ENCODE results near the gene PTK6. TPM values are rescaled to one million over a fixed set of nuclear protein-coding genes. Genes with fewer than 3 reads are reported as not detected.
A peak's percentile ranks its signal among the peaks of the same experiment; 100 is the strongest.

PTK6 gene
- total RNA-seq, 1 donor from 2014 or later: 2.1 TPM

DNA sequence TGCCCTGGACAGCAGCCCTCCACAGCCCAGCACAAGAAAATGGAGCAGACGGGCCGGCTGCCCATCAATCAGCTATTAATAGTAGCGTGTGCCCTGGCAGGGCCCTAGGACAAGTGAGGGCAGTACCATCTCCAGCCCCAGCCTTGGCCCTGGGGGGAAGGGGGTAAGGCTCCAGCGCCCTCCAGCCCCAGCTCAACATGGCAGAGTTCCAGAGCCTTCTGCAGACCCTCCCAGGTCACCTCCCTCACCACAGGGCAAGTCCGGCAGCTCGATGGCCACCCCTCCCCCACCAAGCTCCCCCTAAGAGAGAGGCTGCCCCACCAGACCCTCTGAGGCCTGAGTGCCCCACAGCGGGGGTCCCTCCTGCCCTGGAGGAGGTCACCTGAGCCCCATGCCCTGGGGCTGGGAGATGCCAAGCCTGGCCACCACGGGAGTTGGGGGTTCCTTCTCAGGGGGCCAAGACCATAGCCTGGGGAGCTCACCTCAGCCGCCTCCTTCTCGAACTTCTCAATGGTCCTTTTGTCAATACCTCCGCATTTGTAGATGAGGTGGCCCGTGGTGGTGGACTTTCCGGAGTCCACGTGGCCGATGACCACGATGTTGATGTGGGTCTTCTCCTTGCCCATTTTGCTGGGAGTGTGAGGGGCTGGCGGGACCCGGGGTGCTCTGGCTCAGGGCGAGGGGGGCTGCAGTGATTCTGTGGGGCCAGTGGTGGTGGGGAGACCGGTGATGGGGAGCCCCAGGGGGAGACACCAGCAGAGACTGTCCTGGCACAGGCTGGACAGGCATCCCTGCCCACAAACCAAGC, 39.8 kb downstream of the PTK6 start:
- peak; percentile 29 for DNase-seq (ENCODE audit: low read depth)

DNA sequence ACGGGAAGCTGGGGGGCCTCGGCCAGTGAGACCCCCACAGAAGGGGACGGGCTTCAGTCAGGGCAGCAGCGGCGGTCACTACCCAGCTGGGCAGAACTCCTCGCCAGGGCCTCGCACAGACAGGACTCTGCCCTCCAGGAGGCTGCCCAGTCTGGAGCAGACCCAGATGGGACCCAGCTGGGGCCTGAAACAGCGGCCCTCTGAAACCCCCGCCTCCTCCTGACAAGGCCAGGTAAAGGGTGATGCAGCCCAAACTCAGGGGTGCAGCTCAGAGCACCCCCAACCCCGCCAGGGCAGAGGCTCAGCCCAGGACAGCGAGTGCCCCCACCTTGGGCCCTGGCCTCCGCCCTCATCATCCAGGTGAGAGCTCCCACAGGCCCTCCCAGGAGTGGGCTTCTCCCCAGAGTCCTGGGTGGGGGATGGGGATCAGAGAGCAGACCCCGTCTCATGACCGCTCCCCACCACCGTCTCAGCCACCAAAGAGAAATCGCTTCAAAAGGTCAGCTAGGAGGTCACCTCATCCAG, 40.5 kb downstream of the PTK6 start:
- DNase-seq (ENCODE audit: low read depth): no peak

- DNase-seq (ENCODE audit: low read depth): peak; percentile 69
Observed at GRCh38 chr20:63495741-63496595, 41.2 kb downstream of the PTK6 start.

GRCh38 chr20:63495167-63495720, 41.9 kb downstream of the PTK6 start:
- DNase-seq (ENCODE audit: low read depth): no peak

GRCh38 chr20:63494420-63495166, 42.6 kb downstream of the PTK6 start:
- no peak for DNase-seq (ENCODE audit: low read depth)

DNA sequence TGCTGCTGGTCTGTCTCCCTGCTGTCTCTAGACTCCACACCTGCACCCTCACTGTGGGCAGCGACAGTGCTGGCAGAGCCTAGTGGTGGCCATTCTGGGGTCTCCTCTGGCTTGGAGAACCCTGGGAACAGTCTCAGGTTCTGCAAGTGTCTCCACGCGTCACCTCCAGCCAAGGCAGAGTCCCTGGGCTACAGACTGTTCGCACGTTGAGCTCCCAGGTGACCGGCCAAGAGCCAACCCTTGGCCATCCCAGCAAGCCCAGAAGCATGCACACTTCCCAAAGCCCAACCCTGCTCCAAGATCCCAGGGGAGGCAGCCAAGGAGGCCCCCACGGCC, 43.1 kb downstream of the PTK6 start:
- DNase-seq (ENCODE audit: low read depth): no peak

DNA sequence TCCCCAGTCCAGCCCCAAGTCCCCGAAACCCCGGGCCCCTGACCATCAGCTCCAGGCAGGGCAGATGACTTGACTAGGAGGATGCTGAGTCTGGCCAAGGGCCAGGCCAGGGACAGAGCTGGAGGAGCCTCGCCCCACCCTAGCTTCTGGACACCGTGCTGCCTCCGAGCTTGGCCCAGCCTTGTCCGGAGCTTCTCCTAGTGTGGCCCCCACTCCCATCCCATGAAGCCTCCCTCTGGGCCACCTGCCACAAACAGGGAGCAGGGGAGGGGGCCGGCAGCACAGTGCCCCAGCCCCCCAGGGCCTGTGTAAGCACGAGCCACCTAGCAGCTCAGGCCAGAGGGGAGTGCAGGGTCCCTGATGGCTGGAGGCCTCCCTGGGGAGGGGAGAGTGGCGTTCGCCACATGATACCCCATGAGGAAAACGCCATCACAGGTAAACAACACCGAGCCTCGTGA, 43.6 kb downstream of the PTK6 start:
- no peak for DNase-seq (ENCODE audit: low read depth)

DNA sequence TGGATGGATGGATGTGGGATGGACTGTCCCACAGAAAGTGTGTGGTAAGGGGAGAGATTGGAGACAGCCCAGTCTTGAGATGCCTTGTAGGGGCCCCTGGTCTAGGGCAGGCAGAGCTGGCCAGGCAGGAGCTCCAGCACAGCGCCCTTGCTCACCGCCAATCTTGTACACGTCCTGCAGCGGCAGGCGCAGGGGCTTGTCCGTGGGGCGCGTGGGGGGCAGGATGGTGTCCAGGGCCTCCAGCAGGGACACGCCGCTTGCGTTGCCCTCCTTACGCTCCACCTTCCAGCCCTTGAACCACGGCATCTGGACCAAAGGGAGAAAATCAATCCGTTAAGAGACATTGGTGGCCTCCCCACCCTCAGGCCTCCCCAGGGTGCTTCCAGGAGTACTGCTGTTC, 44.2 kb downstream of the PTK6 start:
- no peak for DNase-seq (ENCODE audit: low read depth)

DNA sequence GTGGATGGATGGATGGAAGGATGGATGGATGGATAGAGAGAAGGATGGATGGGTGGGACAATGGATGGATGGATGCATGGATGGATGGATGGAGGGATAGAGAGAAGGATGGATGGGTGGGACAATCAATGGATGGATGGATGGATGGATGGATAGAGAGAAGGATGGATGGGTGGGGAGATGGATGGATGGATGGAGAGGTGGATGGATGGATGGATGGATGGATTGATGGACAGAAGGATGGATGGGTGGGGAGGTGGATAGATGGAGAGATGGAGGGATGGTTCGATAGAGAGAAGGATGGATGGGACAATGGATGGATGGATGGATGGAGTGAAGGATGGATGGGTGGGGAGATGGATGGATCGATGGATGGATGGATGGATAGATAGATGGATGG, 44.7 kb downstream of the PTK6 start:
- no peak for DNase-seq (ENCODE audit: low read depth)

DNA sequence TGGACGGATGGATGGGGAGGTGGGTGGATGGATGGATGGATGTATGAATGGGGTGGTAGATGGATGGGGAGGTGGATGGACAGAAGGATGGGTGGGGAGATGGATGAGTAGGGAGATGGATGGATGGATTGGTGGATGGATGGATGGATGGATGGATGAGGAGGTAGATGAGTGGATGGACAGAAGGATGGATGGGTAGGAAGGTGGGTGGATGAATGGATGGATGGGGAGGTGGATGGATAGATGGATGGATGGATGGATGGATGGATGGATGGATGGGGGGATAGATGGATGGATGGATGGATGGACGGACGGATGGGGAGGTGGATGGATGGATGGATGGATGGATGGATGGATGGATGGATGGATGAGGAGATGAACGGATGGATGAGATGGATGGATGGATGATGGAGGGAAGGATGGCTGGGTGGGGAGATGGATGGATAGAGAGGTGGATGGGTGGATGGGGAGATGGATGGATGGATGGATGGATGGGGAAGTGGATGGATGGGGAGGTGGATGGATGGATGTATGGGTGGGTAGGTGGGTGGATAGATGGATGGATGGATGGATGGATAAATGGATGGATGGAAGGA, 45.4 kb downstream of the PTK6 start:
- no peak for DNase-seq (ENCODE audit: low read depth)

DNA sequence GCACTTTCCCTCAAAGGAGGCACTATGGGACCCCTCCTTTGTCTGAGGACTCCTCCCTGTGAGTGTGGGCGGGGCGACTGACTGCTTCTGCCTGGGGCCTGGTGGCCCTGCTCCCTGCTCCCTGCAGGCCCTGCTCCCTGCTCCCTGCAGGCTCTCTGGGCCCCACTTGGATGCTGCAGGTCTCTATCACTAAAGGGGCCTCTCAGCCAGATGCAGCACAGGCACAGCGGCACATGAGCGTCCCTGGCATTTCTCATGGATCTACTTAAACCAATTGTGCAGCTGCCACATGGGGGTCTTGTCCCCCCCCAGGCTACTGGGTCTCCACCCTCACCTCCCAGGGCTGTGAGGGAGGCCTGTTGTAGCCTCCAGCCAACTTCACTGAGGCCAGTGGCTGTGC, 46.1 kb downstream of the PTK6 start:
- no peak for DNase-seq (ENCODE audit: low read depth)

DNA sequence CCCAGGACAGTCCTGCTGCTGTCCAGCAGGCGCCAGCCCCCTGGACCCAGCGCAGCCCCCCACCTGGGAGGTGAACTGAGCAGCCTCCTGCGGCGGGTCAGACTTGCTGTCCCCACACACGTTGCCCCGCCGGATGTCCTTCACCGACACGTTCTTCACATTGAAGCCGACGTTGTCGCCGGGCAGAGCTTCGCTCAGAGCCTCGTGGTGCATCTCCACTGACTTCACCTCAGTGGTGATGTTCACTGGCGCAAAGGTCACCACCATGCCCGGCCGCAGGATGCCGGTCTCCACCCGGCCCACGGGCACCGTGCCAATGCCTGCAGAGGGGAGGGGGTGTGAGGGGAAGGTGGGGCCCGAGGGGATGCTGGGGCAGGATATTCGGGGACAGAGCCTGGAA, 46.8 kb downstream of the PTK6 start:
- no peak for DNase-seq (ENCODE audit: low read depth)

DNA sequence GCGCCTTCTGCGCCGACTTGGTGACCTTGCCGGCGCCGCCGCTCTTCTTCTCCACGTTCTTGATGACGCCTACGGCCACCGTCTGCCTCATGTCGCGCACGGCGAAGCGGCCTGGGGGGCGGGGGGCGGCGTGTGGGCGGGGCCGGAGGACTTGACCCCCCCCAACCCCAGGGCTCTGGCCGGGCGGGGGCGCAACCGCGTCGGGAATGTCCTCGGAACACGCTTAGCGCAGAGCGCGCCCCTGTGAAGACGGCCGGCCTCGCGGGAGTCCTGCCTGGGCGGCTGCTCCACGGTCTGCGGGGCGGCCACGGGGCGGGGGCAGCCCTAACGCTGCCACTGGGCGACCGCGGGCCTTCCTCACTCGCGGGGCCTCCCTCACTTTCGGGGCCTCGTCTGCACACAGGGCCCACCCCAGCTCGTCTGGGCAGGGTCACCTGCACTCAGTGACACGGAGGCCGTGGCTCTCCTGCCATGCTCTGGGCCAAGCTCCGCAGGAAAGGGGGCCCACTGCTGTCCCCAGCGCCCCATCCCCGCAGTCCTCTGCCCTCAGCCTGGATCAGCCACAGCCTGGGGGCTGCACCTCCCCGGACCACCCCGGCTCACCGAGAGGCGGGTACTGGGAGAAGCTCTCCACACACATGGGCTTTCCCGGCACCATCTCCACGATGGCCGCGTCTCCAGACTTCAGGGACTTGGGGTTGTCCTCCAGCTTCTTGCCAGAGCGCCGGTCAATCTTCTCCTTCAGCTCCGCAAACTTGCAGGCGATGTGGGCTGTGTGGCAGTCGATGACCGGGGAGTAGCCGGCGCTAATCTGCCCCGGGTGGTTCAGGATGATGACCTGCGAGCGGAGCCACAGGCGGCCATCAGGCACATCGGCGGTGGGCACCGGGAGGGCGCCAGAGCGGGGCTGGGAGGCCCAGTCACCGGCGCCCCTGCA, 48.6 kb downstream of the PTK6 start:
- no peak for DNase-seq (ENCODE audit: low read depth)

- DNase-seq (ENCODE audit: low read depth): no peak
Observed at GRCh38 chr20:63487781-63488241, 49.4 kb downstream of the PTK6 start.

- no peak for DNase-seq (ENCODE audit: low read depth)
Observed at GRCh38 chr20:63487116-63487764, 49.9 kb downstream of the PTK6 start.

DNA sequence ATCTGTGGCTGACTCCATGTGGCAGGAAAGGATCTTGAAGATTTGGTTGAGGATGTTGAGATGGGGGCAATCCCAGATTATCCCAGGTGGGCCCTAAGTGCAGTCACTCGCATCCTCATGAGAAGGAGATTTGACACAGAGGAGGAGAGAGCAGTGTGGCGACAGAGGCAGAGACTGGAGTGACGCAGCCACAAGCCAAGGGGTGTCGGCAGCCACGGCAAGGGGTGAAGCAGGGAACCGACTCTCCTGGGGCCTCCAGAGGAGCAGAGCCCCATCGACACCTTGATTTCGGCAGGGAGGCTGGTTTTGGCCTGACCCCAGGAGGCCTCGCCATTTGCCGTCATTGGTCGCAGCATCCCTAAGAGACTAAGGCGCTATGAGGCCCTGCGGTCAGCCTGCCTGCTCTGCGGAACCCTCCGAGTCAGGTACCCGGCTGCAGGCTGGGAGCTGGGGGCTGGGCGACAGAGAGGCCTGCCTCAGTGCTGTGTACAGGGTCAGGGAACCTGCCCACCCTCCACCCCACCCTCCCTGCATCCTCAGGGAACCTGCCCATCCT, 50.8 kb downstream of the PTK6 start:
- DNase-seq (ENCODE audit: low read depth): no peak

- DNase-seq (ENCODE audit: low read depth): no peak
Observed at GRCh38 chr20:63484651-63485403, 52.3 kb downstream of the PTK6 start.

DNA sequence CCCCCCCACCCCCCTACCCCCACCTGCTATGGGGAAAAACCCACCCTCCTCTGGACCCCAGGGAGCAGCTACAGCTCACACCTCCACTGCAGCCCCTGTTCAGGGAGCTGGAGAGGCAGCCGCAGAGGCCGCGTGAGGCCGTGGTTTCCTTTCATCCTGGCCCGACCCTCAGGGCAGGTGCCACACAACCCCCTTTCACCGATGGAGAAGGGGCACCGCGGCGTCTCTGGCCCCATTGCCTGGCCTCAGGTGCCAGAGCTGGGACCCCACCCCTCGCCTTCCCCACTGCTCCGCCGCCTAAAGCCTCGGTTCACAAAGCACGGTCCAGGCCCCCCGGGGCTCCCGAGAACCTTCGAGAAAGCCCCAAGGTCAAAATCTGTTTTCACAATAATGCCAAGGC, 52.9 kb downstream of the PTK6 start:
- no peak for DNase-seq (ENCODE audit: low read depth)
